ENCODE results near the gene FILIP1. TPM values are rescaled to one million over a fixed set of nuclear protein-coding genes. Genes with fewer than 3 reads are reported as not detected.

The FILIP1 gene
- total RNA-seq, 6 donors from 2014 or later, result 16.7 to 31.7 (median 21.7) TPM

DNA sequence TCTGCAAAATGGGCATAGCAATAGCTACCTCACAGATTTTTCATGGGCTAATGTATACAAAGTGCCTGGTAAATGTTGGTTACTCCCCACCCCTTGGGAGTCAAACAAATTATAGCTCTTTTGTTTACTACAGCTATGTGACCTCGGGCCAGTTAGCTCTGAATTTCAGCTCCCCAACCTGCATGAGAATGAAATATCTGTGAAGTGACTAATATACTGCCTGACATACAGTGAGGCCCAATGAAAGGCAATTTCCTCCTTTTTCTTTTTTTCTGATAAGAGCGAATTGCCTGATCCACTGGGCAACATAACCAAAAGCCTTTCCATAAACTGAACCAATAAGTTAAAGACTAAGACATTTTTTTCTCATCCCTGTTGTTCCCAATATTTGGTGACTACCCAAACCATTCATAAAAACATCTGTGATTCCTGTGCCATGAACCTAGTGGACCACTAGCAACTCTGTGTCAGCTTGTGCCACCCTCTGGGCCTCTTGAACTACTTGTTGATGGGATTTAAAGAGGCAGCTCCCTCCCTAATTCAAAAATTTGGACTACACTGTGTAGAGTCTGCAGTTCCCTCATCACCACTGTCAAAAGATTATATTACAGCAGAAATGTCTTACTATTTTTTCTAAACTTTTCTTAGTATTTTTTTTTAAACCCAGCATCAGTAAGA, 117.1 kb downstream of the FILIP1 start:
- H3K4me3 ChIP-seq, result no peak overlapping the region
- H3K4me1 ChIP-seq, result peaks cover 0 to 5% (median 0%) of the 10 kb centered on the region in 4 donors
- no peak overlapping the region for H3K27ac ChIP-seq
- ATAC-seq (ENCODE audit: low FRiP score in 2 of 2) (no peak), DNase-seq (no peak)
- TF ChIP-seq POLR2AphosphoS5 (IDR thresholded peaks at IDR 0.05), result no peak
- TF ChIP-seq CTCF (IDR thresholded peaks at IDR 0.05), result no peak
- TF ChIP-seq POLR2A (IDR thresholded peaks at IDR 0.05), result no peak
- no peak for TF ChIP-seq EP300 (IDR thresholded peaks at IDR 0.05)
- no peaks in the 10 kb centered on the region for H3K27me3 ChIP-seq
- H3K36me3 ChIP-seq, result no peaks in the 10 kb centered on the region
- 56 to 74% methylated on average over 2 of the region's 2 CpGs for WGBS, 2 donors
- H3K9me3 ChIP-seq, result no peaks in the 10 kb centered on the region

- no peak for ATAC-seq (ENCODE audit: low FRiP score in 2 of 2)
- H3K27me3 ChIP-seq, result no peaks in the 10 kb centered on the region
- TF ChIP-seq CTCF (IDR thresholded peaks at IDR 0.05) (no peak), POLR2AphosphoS5 (IDR thresholded peaks at IDR 0.05) (no peak), POLR2A (IDR thresholded peaks at IDR 0.05) (no peak), EP300 (IDR thresholded peaks at IDR 0.05) (no peak)
- no peak for DNase-seq
- WGBS, 2 donors, result 77 to 80% methylated on average over 5 of the region's 5 CpGs
- peaks cover 0 to 5% (median 3%) of the 10 kb centered on the region in 4 donors for H3K4me1 ChIP-seq
- H3K27ac ChIP-seq, result no peak overlapping the region
- no peaks in the 10 kb centered on the region for H3K9me3 ChIP-seq
- no peak overlapping the region for H3K4me3 ChIP-seq
- H3K36me3 ChIP-seq, result no peaks in the 10 kb centered on the region
Observed at GRCh38 chr6:75374961-75375400, 118.6 kb downstream of the FILIP1 start.

GRCh38 chr6:75372884-75373283, 120.7 kb downstream of the FILIP1 start:
- no peaks in the 10 kb centered on the region for H3K9me3 ChIP-seq
- no peak for DNase-seq
- H3K36me3 ChIP-seq, result no peaks in the 10 kb centered on the region
- ATAC-seq (ENCODE audit: low FRiP score in 2 of 2), result no peak
- TF ChIP-seq CTCF (IDR thresholded peaks at IDR 0.05), result no peak
- TF ChIP-seq POLR2AphosphoS5 (IDR thresholded peaks at IDR 0.05), result no peak
- no peak for TF ChIP-seq POLR2A (IDR thresholded peaks at IDR 0.05)
- TF ChIP-seq EP300 (IDR thresholded peaks at IDR 0.05), result no peak
- H3K4me1 ChIP-seq, result peaks cover 6 to 17% (median 14%) of the 10 kb centered on the region in 4 donors
- no peak overlapping the region for H3K4me3 ChIP-seq
- no peak overlapping the region for H3K27ac ChIP-seq
- no peaks in the 10 kb centered on the region for H3K27me3 ChIP-seq

- Histone ChIP-seq H3K9me3 (no peaks in the 10 kb centered on the region), H3K4me1 (peaks cover 6 to 17% (median 13%) of the 10 kb centered on the region in 4 donors), H3K27me3 (no peaks in the 10 kb centered on the region), H3K4me3 (no peak overlapping the region), H3K27ac (peak overlapping the region; percentile 17 to 75 (median 60)), H3K36me3 (no peaks in the 10 kb centered on the region)
- TF ChIP-seq POLR2AphosphoS5 (IDR thresholded peaks at IDR 0.05) (no peak), POLR2A (IDR thresholded peaks at IDR 0.05) (no peak), EP300 (IDR thresholded peaks at IDR 0.05) (no peak), CTCF (IDR thresholded peaks at IDR 0.05) (no peak)
- no peak for ATAC-seq (ENCODE audit: low FRiP score in 2 of 2)
- 78 to 84% methylated on average over 2 of the region's 2 CpGs for WGBS, 2 donors
- DNase-seq, result no peak
Observed at GRCh38 chr6:75370011-75370410, 123.6 kb downstream of the FILIP1 start.

Data from upper lobe of left lung (tissue), 6 donors.